CD4-positive, alpha-beta T cell treated with Interleukin-6 for 4 hours (primary cell): ENCODE measurements around the gene BCL11B.
A peak's percentile ranks its signal among the peaks of the same experiment; 100 is the strongest.

Experiments
- DNase-seq: peaks from one replicate; pipeline ENCODE4 v3.0.0-alpha.2; 2020; ENCODE audit warnings: mixed read lengths

Gene BCL11B

DNA sequence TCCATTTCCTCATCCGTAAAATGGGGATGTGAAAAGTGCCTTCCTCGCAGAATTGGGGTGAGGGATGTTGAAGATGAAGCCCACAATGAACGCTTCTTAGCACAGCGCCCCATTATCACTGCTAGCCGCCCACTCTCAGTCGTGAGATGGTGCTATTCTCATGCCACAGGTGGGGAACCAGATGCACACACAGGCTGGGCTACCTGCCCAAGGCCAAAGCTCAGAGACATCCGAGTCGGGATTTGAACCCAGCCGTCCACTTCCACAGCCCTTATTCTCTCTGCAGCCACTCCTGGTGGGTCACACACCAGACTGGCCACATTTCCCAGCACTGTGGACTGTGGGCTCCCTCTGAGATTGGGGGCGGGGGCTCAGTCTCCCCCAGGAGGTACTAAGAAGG lies 55.8 kb downstream of the BCL11B start:
- peak; percentile 16 for DNase-seq

DNA sequence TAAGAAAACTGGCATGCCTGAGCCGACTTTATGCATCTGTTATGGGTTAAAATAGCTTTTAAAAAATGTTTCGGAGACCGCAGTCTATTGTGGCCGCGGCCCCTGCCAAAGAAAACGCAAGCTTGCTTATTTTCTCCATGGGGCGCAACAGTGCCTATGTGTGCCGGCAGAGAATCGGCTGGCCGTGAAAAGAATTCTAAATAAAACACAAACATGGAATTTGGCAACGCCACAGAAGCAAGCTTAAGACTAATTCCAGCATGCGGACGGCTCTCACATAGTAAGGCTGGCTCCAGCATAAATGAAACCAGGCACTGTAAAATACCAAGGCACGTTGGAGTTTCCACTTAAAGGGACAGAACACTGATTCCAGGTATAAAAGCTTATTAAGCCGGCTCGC lies 56.7 kb downstream of the BCL11B start:
- DNase-seq: peak; percentile 12

DNA sequence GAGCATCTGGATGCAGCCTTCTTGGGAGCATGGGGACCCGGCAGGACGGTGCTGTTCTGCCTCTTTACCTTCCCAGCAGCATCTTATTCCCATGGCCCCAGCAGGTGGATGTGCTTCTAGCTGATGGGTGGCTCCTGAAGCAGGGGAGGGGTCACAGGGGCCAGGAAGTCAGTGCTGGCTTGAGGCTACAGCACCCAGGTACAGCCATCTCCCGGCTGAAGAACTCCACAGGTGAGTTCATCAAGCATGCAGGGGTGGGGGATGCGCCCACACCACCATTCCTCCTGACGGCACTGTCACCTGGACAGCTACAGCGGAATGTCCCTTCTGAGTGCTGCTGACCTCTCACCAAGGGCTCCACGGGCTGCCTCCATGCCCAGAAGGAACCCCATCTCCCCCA lies 57.3 kb downstream of the BCL11B start:
- DNase-seq: peak; percentile 47

DNA sequence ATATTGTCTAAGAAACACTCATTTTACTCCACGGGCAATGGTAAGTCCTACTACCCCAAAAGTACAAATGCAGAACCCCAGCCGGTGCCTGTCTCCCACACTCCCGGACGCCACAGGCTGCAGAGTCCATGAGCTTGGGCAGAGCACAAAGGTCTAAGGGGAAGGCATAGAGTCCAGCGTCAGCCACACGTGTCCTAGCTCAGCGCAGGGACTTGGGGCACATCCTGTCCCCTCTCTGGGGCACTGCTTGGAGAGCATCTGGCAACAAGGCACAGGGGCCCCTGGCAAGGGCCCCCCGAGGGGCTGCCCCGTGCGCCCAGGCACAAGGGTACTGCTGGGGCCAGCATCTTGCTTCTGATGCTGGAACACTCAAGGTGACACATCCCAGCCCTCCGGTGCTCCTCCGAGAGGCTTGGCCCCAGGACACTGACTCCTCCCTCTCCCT lies 58.4 kb downstream of the BCL11B start:
- peak; percentile 19 for DNase-seq

DNA sequence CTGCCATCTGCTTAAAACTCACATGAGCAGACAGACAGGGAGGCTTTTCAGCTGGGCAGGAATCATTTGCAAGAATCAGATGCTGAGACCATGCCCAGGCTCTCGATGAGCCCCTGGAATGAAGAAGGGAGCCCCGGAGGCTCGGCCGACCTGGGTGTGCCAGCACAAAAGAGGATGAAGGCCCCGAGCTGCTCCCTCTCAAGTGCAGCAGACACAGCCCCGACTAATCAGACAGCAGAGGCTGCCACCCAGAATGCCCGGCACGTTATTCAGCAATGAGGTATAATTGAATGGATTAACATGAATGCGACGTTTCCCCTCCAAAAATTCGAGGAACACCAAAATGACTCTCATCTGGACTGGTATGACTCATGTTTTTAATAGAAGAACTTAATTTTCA lies 58.9 kb downstream of the BCL11B start:
- DNase-seq: peak; percentile 47

DNA sequence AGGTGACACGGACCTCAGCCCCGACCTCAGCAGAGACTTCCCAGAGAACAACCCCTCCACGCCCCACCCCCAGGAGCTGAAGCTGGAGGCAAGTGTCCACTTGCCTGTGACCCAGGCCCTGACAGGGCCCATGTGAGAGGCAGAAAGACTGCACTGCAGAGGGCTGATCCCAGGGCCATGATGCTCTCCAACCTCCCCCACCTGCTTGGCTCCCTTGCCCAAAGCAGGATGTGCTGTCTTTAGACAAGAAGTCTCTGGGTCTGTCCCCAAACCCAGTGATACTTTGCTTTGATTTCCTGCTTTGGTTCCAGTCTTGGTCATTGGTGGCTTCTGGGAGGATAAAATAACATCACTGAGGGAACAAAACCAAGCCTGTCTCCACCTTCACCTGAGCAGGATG lies 59.4 kb downstream of the BCL11B start:
- peak; percentile 20 for DNase-seq

DNA sequence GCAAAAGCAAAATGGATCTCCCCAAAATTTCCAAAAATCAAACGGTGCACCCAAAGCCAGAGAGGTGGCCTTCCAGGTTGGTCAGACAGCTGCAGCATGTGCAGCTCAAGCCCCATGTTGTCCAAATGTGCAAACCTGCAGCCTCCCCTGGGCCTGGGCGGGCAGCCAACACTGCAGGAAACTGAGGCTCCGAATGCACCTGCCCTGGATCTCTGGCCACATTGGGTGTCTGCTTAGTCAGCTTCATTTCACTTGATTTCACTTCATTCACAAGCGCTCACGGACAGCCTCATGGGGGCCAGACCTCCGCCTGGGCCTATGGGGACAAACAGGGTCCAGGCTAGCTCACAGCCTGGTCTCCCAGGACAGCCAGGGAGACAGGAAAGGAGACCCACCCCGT lies 59.8 kb downstream of the BCL11B start:
- no peak for DNase-seq

DNA sequence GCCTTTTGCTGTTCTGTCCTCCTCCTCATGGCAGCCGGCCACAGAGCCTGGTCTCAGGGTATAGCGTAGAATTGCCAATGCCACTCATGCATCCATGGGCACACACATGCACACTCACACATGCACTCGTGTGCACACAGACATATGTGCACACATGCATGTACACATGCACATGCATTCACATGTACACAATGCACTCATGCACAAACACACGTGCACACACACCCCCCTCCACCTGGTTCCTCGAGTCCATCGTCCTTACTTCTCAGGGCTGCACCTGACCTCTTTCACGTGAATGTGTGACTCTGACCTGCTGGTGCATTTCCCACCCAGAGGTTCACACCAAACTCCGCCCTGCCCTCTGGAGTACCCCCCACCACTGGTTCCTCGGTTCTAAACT lies 60.6 kb downstream of the BCL11B start:
- no peak for DNase-seq

DNA sequence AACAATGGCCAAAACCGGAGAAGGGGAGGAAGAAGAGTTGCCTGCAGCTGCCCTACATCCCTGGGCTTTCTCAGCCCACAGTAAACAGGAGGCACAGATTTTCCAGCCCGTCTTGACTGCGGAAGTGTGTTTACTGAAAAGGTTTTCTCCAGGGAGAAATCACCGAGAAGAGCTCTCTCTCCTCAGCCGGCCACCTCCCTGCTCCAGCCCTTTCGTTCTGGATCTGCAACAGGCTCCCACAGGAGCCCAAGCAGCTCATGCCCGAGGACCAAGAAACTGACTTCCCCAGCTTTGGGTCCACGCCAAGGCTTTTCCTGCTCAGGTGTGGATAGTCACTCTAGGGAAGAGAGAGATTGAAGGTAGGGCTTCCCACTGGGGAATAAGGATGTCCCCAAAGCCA lies 61.7 kb downstream of the BCL11B start:
- no peak for DNase-seq

DNA sequence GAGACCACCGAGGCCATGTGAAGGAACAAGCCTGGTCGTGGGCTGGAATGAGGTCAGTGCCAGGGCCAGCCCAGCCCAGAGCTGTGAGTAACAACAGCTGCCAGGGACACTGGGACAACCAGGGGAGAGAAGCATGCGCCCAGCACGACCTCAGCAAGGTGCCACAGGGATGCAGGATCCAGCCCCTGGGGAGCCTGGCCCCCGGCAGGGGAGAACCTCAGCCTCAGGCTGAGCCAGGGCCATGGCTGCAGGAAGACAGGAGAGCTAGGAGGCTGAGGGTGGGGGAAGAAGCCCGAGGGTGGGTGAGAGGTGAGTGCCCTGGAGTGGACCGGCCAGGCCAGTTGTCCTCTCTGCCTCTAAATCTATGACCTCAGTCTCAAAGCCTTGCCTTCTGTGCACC lies 62.6 kb downstream of the BCL11B start:
- DNase-seq: no peak

DNA sequence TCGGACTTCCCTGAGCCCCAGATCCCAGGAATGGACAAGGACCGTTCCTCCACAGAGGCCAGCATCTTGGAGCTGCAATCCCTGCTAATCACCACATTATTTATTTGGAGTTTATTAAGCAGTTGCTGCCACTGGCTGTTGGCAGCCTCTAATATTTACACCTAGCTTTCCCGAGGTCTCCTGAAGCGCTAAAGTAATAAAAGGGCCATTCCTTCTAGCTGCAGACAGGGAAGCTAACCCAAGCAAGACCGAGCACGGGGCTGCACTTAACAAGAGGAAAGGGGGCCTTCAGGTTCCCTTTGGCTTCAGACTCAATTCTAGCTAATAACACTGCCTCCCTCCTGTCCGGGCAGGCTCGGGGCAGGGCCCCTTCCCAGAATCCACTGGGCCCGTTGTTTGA lies 63.7 kb downstream of the BCL11B start:
- no peak for DNase-seq

DNA sequence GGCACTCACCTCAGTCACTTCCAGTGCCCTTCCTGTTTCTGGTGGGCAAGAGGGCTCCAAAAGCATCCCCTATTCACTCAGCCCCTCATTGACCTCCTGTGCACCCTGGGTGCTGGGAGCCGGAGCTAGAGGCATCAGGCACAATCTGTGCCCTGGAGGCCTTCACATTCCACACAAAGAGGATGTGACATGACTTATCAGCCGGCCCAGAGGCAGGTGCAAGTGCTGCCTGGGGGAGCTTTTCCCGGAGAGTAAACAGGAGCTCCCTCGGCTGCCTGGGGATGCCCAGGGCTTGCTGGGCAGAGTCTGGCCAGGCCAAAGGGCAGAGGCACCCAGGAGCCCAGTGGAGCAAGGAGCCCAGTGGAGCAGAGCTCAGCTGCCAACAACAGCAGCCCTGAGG lies 64.5 kb downstream of the BCL11B start:
- DNase-seq: peak; percentile 26

DNA sequence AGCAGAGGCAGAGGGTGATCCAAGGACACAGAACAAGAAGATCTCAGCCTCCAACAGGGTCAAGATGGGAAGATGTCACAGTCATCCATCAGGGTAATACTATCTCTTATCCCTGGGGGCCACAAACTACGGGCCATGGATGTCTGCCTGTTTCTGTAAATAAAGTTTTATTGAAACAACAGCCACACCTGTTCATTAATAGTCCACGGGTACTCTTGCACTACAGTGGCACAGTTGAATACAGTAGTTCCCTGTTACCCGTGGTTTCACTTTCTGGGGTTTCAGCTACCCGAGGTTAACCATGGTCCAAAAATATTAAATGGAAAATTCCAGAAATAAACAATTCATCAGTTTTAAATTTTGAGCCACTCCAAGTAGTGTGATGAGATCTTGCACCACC lies 65.9 kb downstream of the BCL11B start:
- DNase-seq: no peak

DNA sequence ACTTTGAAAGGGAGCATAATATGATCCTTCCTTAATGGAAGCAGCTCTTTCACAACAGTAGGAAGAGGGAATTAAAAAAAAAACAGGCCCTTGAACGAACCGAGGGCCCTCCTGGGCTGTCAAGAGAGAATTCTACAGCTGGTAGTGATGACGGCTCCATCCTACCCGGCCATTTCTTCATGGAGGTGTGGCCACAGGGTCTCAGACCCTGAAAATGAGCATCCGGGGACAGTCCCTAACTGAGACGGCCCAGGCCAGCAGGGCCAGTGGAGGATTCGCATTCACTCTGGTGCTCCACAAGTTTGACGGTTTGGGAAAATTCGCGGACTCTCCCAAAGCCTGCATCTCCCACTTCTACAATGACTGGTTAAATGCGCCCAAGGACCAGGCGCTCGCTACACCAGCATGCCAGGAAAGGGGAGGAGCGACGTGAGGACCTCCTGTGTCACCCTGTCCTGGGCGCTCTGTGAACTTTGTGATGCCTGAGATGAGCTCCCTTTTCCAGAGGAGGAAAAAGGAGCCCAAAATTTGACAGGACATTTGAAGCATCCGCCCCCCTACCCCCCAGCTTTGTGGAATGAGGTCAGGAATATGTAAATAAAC lies 66.8 kb downstream of the BCL11B start:
- no peak for DNase-seq

DNA sequence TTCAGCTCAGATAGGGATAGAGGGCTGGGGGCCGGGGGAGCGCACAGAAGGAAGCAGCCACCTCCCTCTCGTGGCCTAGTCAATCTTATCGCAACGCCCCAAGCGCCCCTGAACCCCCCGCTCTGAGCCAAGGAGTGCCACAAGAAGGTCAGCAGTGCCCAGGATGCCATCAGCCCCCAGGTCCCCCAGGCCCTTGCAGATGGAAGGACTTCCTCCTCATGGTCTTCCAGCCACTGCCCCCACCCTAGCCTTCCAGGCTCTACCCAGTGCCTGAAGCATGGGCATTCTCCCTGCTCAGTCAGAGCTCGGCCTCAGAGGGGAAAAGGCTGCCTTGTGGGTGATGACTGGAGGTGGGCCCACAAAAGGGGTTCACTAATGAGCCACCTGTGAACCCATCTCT lies 68.2 kb downstream of the BCL11B start:
- DNase-seq: no peak

DNA sequence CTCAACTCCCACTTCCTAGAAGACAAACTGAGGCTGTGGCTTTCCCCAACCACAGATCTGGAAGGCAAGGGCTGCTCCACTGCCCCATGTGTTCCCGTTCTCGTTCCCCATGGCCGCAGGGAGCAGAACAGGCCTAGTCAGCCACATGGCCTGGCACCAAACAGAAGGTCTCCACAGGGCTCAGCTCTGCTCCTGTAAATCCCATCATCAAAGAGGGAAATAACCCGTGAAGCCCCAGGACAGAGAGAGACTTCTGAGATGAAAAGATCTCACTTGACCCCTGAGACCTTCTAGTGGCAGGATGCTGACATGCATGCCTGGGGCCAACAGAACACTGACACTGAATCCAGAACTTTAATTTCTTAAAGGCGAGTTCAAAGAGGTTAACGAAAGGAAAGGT lies 68.9 kb downstream of the BCL11B start:
- no peak for DNase-seq

DNA sequence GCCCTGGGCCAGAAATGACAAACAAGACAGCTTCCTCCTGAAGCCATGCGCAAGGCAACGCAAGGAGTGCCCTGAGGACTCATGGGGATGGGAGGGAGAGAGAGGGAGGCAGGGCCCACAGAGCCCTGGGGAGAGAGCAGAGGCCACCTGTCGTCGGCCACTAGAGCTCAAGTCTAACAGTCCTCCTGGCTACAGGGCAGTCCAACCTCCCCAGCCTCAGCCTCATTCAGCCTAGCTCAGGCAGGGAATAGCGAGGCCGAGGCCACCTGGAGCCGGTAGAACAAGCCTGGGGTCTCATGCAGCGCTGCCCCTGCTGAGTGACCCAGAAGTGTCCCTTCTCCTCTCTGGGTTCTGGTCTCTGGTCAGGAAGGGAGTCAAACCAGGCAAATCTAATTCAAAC lies 69.5 kb downstream of the BCL11B start:
- DNase-seq: no peak

DNA sequence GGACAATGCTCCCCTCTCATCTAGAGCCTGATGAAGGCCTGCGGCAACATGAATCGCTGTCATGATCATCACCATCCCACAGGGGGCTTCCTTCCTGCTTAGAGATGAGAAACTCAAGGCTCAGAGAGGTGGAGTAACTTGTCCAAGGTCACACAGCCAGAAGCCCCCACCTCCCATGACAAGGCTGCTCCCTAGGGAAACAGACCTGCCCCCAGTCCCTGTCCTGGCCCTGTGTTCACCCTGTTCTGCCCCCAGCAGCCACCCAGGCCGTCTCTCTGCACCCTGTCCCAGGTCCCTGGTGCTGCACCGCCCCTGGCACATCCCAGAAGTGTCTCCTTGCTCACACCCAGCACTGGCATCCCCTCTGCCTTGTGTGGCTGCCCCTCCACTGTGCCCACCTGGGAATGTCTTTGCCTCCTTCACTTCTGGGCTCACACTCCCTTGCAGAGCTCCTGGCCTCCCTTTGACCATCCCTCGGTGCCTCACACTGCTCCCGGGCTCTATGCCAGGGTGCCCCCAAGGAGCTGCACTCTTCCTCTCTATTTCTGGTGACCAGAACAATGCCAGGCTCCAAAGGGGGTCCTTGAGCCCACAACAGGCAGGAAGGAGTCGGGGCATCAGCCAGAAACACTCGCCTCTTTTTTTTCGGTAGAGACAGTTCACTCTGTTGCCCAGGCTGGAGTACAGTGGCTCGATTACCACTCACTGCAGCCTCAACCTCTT lies 70.5 kb downstream of the BCL11B start:
- DNase-seq: peak; percentile 59

DNA sequence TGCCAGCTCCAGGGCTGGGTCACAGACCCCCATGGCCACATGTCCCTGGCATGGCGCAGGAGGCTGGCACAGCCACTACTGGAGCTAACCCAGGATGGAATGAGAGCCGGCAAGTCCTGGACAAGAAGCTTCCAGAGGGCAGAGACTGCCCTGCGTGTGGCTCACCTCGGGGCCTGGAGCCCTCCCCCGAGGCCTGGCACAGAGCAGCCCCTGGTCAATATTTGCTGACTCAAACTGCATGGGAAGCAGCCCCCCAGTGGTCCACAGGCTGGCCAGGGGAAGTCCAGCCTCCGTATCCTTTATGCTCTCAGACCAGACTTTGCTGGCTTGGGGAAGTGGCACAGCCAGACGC lies 71.4 kb downstream of the BCL11B start:
- no peak for DNase-seq

DNA sequence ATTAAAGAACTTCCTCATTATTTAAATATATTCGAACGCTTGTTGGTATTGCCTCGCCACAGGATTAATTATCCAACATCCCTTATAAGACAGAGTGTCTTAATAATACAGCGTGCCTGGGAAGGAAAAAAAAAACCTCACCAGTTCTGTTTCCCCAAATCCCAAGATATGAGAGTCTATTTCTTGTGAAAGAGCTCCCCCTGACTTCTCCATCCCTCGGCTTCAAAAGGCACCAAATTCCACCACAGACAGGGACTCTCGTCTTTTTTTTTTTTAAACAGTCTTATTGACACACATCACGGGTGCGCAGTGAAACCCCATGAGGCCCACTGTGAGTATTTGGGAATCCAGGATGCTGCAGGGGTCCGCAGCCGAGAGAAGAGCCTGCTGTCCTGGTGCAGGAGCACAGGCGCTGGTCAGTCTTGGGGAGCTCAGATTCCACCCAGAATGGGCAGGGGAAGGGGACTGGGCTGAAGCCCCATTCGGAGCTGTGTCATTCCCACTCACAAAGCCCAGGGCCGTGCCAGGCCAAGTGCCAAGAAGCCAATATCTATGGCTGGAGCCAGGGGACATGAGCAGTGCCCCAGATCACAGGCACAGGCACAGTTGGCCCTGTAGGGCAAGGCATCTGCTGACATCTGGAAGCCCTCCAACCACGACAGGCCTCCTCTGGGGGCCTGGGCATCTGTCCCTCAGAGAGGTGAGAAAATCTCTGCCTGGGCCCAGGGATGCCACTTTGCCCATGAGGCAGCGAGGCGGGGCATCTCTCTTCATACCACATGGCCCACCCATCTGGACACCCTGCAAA lies 71.9 kb downstream of the BCL11B start:
- DNase-seq: no peak

DNA sequence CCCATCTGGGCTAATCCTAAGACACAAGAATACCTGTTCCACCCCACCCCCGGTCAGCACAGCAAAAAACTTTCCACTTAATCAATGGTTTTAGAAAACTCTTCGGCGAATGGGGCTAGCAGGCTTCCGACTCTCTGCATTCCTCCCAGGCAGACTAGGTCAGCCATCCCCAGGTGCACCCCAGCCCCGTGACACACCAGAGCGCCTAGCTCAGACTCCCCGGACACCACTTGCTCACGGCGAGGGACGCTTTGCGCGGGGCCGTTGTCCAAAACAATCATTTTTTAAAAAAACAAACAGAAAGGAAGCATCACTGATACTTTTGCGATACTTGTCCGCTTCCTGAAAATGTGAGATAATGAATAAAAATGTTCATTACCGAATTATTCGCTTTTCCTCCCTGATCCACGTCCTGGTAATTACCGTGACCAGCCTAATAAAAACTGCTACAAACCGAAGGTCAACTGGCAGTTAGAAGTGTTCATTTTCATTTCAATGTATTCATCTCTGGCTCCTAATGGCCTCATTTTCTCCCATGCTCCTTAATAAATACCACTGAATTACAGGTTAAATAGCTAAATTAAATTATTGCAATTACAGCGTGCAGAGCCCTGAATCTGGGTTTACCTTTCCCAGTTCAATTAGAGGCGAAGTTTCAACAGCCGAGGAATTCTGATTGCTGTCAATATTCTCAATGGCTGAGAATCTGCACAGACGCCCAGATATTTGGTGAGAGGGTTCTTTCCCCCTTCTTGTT lies 73.1 kb downstream of the BCL11B start:
- DNase-seq: no peak

DNA sequence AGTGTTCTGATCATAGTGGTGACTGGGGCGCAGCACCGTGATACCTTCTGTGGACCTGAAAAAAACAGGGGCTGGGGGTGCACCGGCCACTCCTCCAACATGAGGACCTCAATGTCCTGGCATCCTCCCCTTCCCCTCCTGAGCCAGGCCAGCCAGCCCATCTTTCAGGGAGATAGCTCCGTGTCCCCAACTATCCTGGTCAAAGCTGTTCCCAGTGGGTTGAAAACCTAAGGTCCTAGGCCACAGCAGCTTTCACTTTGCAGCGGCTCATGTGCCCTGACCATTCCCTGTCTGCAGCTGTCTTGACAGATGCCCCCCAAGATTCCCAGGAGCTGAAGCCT lies 75.7 kb downstream of the BCL11B start:
- DNase-seq: no peak

DNA sequence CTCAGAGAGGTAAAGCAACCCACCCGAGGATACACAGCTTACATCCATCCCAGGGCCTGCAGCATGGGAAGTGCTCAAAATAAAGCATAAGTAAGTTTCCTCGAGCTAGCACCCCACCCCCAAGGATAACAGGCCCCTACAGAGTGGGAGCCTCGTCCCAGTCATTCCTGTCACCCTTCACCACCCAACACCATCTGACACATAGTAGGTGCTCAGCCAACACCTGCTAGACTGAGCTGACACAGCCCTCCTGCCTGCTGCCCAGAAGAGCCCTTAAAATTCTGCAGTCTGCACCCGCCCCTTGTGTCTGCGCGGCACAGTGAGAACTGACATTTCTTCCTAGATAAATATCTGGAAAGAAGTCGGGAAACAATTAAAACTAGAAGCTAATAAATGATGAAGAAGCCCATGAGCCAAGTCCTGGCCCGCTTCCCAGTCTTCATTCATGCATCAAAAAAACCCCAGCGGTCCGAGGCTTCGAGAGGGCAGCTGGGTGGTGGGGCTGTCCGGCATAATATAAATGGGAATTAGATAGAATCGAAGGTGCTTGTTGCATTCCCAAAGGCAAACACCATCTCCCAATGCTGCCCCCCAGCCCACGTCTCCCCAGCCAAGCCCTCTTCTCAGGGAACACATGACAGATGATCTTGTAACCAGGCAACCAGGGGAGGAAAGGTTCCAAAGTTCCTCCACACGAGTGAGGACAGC lies 76.2 kb downstream of the BCL11B start:
- peak; percentile 3 for DNase-seq
